Measurements from ENCODE around the gene SEL1L3. TPM values are rescaled to one million over a fixed set of nuclear protein-coding genes. Genes with fewer than 3 reads are reported as not detected.

Gene SEL1L3
- total and polyA plus RNA-seq, 2 of the 13 experiments (the other 11 are each of a cell fraction or from before 2014, with no cell fraction given), result 0.28 to 1.1 TPM

- intact Hi-C loops (cut with micrococcal nuclease; ENCODE audit: unreplicated experiment), result no loop called here
- Histone ChIP-seq H2AFZ (ENCODE audit: low read length) (no peak overlapping the region), H3K4me2 (ENCODE audit: low read depth, low read length) (no peak overlapping the region), H3K4me1 (ENCODE audit: insufficient read depth, low read length) (0 out of 2 replicates have a peak, but pooled peaks cover 8% of the 10 kb centered on the region), H3K4me3 (replicated peaks in 1 of 3; ENCODE audit: insufficient read depth in 1 of 3, low read depth in 2 of 3, low read length in 3 of 3) (no peak overlapping the region), H3K9ac (ENCODE audit: insufficient read depth, low read depth, low read length) (no peak overlapping the region), H3K27ac (ENCODE audit: extremely low read length, insufficient read depth, low read length) (no peak overlapping the region), H4K20me1 (ENCODE audit: insufficient read depth, low read length) (no peaks in the 10 kb centered on the region), H3K79me2 (ENCODE audit: insufficient read depth, low read length) (no peaks in the 10 kb centered on the region), H3K9me3 (ENCODE audit: low read length) (no peaks in the 10 kb centered on the region), H3K27me3 (ENCODE audit: control insufficient read depth in 1 of 2, insufficient read depth in 2 of 2, low read length in 2 of 2) (peaks cover 4 to 51% of the 10 kb centered on the region in 2 experiments; a peak in 4 of 5 replicates), H3K36me3 (replicated peaks in 1 of 2; ENCODE audit: control insufficient read depth in 1 of 2, insufficient read depth in 2 of 2, low read length in 2 of 2) (no peaks in the 10 kb centered on the region)
- FAIRE-seq, result no peak
- ATAC-seq, result no peak
- BruUV-seq (replicated peaks), result no TSS peak
- TF ChIP-seq ZNF639 (CRISPR knock-in tag; conservative IDR thresholded peaks at IDR 0.05) (no peak), RCOR2 (CRISPR knock-in tag; IDR thresholded peaks at IDR 0.05) (no peak), ZBTB7B (CRISPR knock-in tag; IDR thresholded peaks at IDR 0.05) (no peak)
- POLR2A ChIA-PET, result no interaction called here
- WGBS (ENCODE audit: low lambda C conversion rate), result 21% methylated on average over 4 of the region's 4 CpGs
- CTCF ChIA-PET (ENCODE audit: low intra/inter-chr PET ratio, low total read pairs), result no interaction called here
- in situ Hi-C loops (cut with HindIII; ENCODE audit: extremely low pct_ligation_motif_present, low pct_unique_long_range_greater_than_20kb), result no loop called here
- DNase-seq (ENCODE audit: low spot score), result no peak
Measured at GRCh38 chr4:25865586-25865985, 2.8 kb upstream of the SEL1L3 start.

DNA sequence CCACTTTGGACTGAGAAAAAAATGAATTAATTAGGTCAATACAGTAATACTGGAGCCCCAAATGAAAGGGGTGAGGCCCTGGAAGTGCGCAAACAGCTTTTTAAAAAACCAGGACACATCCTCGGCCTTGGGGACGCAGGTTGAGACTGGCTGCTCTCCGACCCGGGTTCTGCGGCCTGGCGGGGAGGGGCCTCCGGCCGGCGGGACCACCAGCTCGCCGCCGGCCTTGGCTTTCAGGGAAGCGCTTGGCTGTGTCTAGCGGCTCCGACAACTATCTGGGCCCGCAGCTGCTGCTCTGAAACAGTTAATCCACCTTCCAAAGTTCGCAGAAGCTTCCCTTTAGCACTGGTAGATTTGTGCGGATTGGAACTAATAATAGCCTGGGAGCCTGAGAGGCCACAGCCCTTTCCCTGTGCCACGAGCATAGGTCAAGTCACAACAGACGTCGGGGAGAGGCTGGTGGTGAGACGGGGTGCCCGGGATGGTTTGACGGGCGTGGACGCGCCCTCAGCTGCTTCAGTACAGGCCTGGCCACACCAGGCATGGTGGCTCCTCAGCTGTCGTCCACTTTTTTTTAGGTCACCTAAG is 1.1 kb upstream of the SEL1L3 start:
- in situ Hi-C loops (cut with HindIII; ENCODE audit: extremely low pct_ligation_motif_present, low pct_unique_long_range_greater_than_20kb) (no loop called here), intact Hi-C loops (cut with micrococcal nuclease; ENCODE audit: unreplicated experiment) (no loop called here)
- peak; percentile 40 for ATAC-seq
- H3K4me2 ChIP-seq (ENCODE audit: low read depth, low read length), result no peak overlapping the region
- ChIA-PET POLR2A (no interaction called here), CTCF (ENCODE audit: low intra/inter-chr PET ratio, low total read pairs) (no interaction called here)
- no peak overlapping the region for H3K27ac ChIP-seq (ENCODE audit: extremely low read length, insufficient read depth, low read length)
- H3K9ac ChIP-seq (ENCODE audit: insufficient read depth, low read depth, low read length), result no peak overlapping the region
- 0 out of 2 replicates have a peak, but pooled peaks cover 8% of the 10 kb centered on the region for H3K4me1 ChIP-seq (ENCODE audit: insufficient read depth, low read length)
- H4K20me1 ChIP-seq (ENCODE audit: insufficient read depth, low read length), result no peaks in the 10 kb centered on the region
- no peaks in the 10 kb centered on the region for H3K36me3 ChIP-seq (replicated peaks in 1 of 2; ENCODE audit: control insufficient read depth in 1 of 2, insufficient read depth in 2 of 2, low read length in 2 of 2)
- no TSS peak for BruUV-seq (replicated peaks)
- no peak for TF ChIP-seq SIX4 (CRISPR knock-in tag; IDR thresholded peaks at IDR 0.05)
- no peak for TF ChIP-seq ZNF577 (CRISPR knock-in tag; IDR thresholded peaks at IDR 0.05; ENCODE audit: borderline replicate concordance, low read depth)
- TF ChIP-seq ZNF512 (CRISPR knock-in tag; IDR thresholded peaks at IDR 0.05), result no peak
- peak; percentile 43 for TF ChIP-seq AGO1 (IDR thresholded peaks at IDR 0.05; ENCODE audit: low read depth, low read length, poor library complexity, severe bottlenecking)
- no peak for FAIRE-seq
- H3K27me3 ChIP-seq (ENCODE audit: control insufficient read depth in 1 of 2, insufficient read depth in 2 of 2, low read length in 2 of 2), result peaks cover 5 to 57% of the 10 kb centered on the region in 2 experiments; a peak in 4 of 5 replicates
- WGBS (ENCODE audit: low lambda C conversion rate), result 41% methylated on average over 13 of the region's 29 CpGs
- no peaks in the 10 kb centered on the region for H3K9me3 ChIP-seq (ENCODE audit: low read length)
- DNase-seq (ENCODE audit: low spot score), result no peak
- H3K79me2 ChIP-seq (ENCODE audit: insufficient read depth, low read length), result no peaks in the 10 kb centered on the region
- no peak overlapping the region; a peak in 1 of 6 replicates for H3K4me3 ChIP-seq (replicated peaks in 1 of 3; ENCODE audit: insufficient read depth in 1 of 3, low read depth in 2 of 3, low read length in 3 of 3)
- H2AFZ ChIP-seq (ENCODE audit: low read length), result no peak overlapping the region

Measured in HepG2 (cell line).